Sigmoid colon (tissue), 3 donors: ENCODE results near the gene DAAM1.

ENCODE experiments used
- CTCF ChIP-seq, 4 experiments: fragments of 450-650 bp in 3 of 4; fragments of 200-600 bp in 1 of 4; IDR thresholded peaks; one replicate each; pipeline ENCODE4 v1.5.1; 2016 to 2019; ENCODE audit warnings: antibody characterized with exemption in 4 of 4, mild to moderate bottlenecking in 3 of 4, moderate library complexity in 2 of 4
- POLR2A ChIP-seq, 2 donors: fragments of 450-650 bp; IDR thresholded peaks; one replicate each; pipeline ENCODE4 v1.6.1; 2016; ENCODE audit warnings: antibody characterized with exemption in 2 of 2, mild to moderate bottlenecking in 2 of 2, moderate library complexity in 2 of 2

GRCh38 chr14:59303216-59303615 lies 114.7 kb downstream of the DAAM1 start:
- no peak for TF ChIP-seq POLR2A (IDR thresholded peaks at IDR 0.05)
- TF ChIP-seq CTCF (IDR thresholded peaks at IDR 0.05) = no peak
